A673 (cell line): ENCODE data around the gene CDC73. TPM values are rescaled to one million over a fixed set of nuclear protein-coding genes. Genes with fewer than 3 reads are reported as not detected.

Experiments
- BruUV-seq: library from RNA; stranded (reverse); fragments of 400-500 nt; replicated peaks from 2 replicates; lab custom pipeline; 2021; lab: Mats Ljungman, UMichigan
- CTCF ChIA-PET: fragments of 300-600 bp; sonication (Branson Sonifier 250); formaldehyde crosslinking; loops from one replicate; lab custom pipeline; 2022; ENCODE audit warnings: antibody characterized with exemption; lab: Charles Lee
- POLR2A ChIA-PET: fragments of 300-600 bp; sonication (Branson Sonifier 250); formaldehyde crosslinking; loops from one replicate; lab custom pipeline; 2022; ENCODE audit warnings: antibody characterized with exemption; ENCODE audit not compliant: low non-redundant PET; lab: Charles Lee
- DNase-seq: peaks from one replicate; pipeline ENCODE4 v3.0.0-alpha.2; 2015; ENCODE audit warnings: low spot score
- H3K27ac ChIP-seq: fragments of 200-600 bp; sonication (generic); 2 replicates; pipeline ENCODE4 v1.5.1; 2016; ENCODE audit warnings: mixed run types, low read depth, mild to moderate bottlenecking, mixed read lengths, antibody characterized with exemption, low read length; ENCODE audit not compliant: poor library complexity, severe bottlenecking
- H3K27me3 ChIP-seq: fragments of 200-600 bp; sonication (generic); replicated peaks from 2 replicates; pipeline ENCODE4 v1.6.1; 2017; ENCODE audit warnings: mixed run types, low read depth, mild to moderate bottlenecking, mixed read lengths, antibody characterized with exemption, low read length; ENCODE audit not compliant: insufficient read depth, poor library complexity
- H3K36me3 ChIP-seq: fragments of 200-600 bp; sonication (generic); 2 replicates; pipeline ENCODE4 v1.6.1; 2016; ENCODE audit warnings: mixed run types, mild to moderate bottlenecking, mixed read lengths, antibody characterized with exemption, low read length; ENCODE audit not compliant: insufficient read depth, poor library complexity, severe bottlenecking
- H3K4me1 ChIP-seq: fragments of 200-600 bp; sonication (generic); 2 replicates; pipeline ENCODE4 v1.6.1; 2017; ENCODE audit warnings: mixed run types, mild to moderate bottlenecking, mixed read lengths, antibody characterized with exemption, low read length; ENCODE audit not compliant: insufficient read depth, poor library complexity, severe bottlenecking
- H3K4me3 ChIP-seq: fragments of 200-600 bp; sonication (generic); 2 replicates; pipeline ENCODE4 v1.5.1; 2016; ENCODE audit warnings: low read depth, mixed run types, mild to moderate bottlenecking, mixed read lengths, low read length; ENCODE audit not compliant: poor library complexity, severe bottlenecking
- H3K9me3 ChIP-seq: fragments of 200-600 bp; sonication (generic); 2 replicates; pipeline ENCODE4 v1.6.1; 2016; ENCODE audit warnings: mixed run types, low read depth, mild to moderate bottlenecking, mixed read lengths, antibody characterized with exemption, low read length; ENCODE audit not compliant: poor library complexity, severe bottlenecking
- EZH2 ChIP-seq: fragments of 200-600 bp; sonication (generic); IDR thresholded peaks from 2 replicates; pipeline ENCODE4 v1.6.1; 2017; ENCODE audit warnings: borderline replicate concordance, low read depth, mild to moderate bottlenecking, mixed read lengths, antibody characterized with exemption, low read length; ENCODE audit not compliant: poor library complexity, severe bottlenecking
- intact Hi-C: fragments of 100-400 bp; cut with micrococcal nuclease; formaldehyde crosslinking; loops from one replicate; pipeline ENCODE4 v1.10.0; 2022; ENCODE audit not compliant: unreplicated experiment
- total RNA-seq: library from RNA; stranded (reverse); gene quantifications from 2 replicates; pipeline ENCODE4 v1.2.3, GENCODE V29; 2021
- TF ChIP-seq, protein P1 (sequence below): fragments of 300-800, 200-600 bp; sonication (generic); conservative IDR thresholded peaks from 2 replicates; pipeline ENCODE4 v1.5.1; 2017; ENCODE audit warnings: low read depth, mild to moderate bottlenecking, antibody characterized with exemption, low read length, moderate library complexity, mixed read lengths

Gene CDC73
- total RNA-seq, 1 experiment from 2014 or later, result 71.0 TPM

DNA sequence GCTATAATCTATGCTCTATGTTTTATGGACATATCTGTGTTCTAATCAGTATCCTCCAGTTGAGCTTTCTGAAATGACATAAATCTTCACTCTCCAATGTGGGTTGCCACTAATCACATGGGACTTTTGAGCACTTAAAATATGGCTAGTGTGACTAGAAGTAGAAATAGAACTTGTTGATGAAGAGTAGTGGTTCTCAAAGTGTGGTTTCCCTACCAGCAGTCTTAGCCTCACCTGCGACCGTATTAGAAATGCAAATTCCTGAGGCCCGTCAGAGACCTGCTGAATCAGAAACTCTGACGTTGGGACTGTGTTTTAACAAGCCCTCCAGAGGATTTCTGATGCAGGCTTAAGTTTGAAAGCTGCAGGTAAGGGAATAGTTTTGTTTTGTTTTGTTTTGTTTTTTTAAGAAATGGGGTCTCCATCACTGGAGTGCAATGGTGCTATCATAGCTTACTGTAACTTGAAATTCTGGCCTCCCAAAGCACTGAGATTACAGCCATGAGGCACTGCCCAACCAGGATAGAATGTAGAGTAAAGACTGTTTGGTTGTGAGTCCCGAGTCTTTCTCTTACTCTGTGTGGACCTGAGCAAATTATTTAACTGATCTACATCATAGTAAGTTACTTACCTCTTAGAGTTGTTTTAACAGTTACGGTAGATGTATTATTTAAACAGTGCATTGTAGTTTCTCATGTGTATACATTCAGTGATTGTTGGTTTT, 38.3 kb upstream of the CDC73 start:
- ChIA-PET CTCF (no interaction called here), POLR2A (no interaction called here)
- no peak overlapping the region for H3K4me3 ChIP-seq
- BruUV-seq, result no TSS peak
- no peak overlapping the region for H3K27ac ChIP-seq
- H3K4me1 ChIP-seq, result no peaks in the 10 kb centered on the region
- intact Hi-C loops, result no loop called here
- TF ChIP-seq, protein P1, sequence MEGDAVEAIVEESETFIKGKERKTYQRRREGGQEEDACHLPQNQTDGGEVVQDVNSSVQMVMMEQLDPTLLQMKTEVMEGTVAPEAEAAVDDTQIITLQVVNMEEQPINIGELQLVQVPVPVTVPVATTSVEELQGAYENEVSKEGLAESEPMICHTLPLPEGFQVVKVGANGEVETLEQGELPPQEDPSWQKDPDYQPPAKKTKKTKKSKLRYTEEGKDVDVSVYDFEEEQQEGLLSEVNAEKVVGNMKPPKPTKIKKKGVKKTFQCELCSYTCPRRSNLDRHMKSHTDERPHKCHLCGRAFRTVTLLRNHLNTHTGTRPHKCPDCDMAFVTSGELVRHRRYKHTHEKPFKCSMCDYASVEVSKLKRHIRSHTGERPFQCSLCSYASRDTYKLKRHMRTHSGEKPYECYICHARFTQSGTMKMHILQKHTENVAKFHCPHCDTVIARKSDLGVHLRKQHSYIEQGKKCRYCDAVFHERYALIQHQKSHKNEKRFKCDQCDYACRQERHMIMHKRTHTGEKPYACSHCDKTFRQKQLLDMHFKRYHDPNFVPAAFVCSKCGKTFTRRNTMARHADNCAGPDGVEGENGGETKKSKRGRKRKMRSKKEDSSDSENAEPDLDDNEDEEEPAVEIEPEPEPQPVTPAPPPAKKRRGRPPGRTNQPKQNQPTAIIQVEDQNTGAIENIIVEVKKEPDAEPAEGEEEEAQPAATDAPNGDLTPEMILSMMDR, result no peak
- no peak for TF ChIP-seq EZH2
- DNase-seq, result no peak
- peaks cover under 1% of the 10 kb centered on the region for H3K9me3 ChIP-seq
- peaks cover 72% of the 10 kb centered on the region for H3K36me3 ChIP-seq
- H3K27me3 ChIP-seq, result no peaks in the 10 kb centered on the region

DNA sequence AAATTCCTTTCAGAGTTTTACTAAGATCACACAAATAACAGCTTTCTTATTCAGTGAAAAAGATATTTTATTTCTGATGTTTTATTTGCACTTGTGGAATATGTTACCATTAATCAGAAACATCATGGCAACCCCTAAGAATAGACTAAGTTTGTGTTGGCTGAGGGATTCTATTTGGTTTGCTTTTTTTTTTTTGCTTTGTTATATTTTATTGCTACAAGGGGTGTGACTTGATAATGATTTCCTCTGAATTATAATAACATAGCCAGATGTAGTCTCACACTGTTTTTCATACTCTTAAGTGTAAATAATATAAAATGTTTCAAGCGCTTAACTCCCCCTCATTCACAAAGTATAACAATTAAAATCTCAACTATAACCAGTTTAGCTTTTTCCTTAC, 36.6 kb upstream of the CDC73 start:
- Histone ChIP-seq H3K9me3 (no peaks in the 10 kb centered on the region), H3K4me3 (no peak overlapping the region), H3K27me3 (no peaks in the 10 kb centered on the region), H3K27ac (no peak overlapping the region), H3K36me3 (peaks cover 64% of the 10 kb centered on the region), H3K4me1 (no peaks in the 10 kb centered on the region)
- ChIA-PET CTCF (no interaction called here), POLR2A (no interaction called here)
- BruUV-seq, result no TSS peak
- intact Hi-C loops, result no loop called here
- TF ChIP-seq, protein P1, result no peak
- no peak for TF ChIP-seq EZH2
- no peak for DNase-seq

DNA sequence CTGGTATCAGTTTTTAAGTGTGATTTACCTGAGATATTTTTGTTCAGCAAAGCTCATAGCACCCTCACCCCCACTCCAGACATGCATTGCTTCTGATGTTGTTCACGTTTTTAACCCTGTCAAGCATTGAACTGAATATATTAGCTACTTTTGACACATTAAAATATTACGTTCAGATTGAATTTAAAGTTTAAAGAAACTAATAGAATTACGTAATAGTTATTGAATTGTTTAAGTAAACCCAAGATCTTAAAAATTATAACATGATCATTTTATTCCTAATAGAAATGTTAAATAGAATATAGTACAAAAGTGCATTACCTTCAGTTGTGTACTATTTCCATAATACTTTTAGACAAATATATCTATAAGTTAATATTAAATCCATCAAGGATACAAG, 35.5 kb upstream of the CDC73 start:
- intact Hi-C loops, result no loop called here
- CTCF ChIA-PET, result no interaction called here
- H3K27ac ChIP-seq, result no peak overlapping the region
- TF ChIP-seq EZH2, result no peak
- TF ChIP-seq, protein P1, result no peak
- H3K27me3 ChIP-seq, result no peaks in the 10 kb centered on the region
- no peaks in the 10 kb centered on the region for H3K4me1 ChIP-seq
- H3K9me3 ChIP-seq, result no peaks in the 10 kb centered on the region
- DNase-seq, result no peak
- no TSS peak for BruUV-seq
- H3K4me3 ChIP-seq, result no peak overlapping the region
- H3K36me3 ChIP-seq, result peaks cover 63% of the 10 kb centered on the region
- POLR2A ChIA-PET, result no interaction called here
